Measurements from ENCODE around the gene AP2A2.
A peak's percentile ranks its signal among the peaks of the same experiment; 100 is the strongest.

The AP2A2 gene

DNA sequence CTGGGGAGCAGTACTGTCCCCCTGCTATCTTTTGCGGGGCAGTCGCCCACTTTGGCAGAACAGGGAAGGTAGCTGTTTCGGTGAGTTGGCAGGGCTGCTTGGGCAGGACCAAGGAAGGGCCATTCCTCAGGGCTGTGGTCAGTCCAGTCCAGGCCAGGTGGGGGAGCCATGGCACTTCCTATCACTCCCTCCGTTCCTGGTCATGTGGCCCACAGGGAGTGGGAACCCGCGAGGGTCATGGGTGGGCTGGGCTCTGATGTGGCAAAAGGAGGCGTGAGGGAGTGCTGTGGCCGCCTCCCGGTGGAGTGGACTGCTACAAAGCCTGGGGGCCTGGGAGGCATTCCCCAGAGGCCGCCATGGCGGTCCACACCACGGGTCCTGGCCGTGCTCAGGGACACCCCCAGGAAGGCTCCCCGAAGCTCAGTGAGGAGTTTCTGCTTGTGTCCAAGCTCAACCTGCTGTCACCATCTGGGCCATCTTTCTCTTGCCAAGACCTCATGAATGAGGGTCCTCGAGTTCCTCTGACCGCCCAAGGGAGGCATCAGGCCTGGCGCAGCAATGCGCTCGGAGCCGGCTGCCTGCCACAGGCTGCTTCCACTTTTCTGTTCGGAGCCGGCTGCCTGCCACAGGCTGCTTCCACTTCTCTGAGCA is 27.0 kb upstream of the AP2A2 start:
- DNase-seq, result peak in 1 of 56 donors; percentile 35

DNA sequence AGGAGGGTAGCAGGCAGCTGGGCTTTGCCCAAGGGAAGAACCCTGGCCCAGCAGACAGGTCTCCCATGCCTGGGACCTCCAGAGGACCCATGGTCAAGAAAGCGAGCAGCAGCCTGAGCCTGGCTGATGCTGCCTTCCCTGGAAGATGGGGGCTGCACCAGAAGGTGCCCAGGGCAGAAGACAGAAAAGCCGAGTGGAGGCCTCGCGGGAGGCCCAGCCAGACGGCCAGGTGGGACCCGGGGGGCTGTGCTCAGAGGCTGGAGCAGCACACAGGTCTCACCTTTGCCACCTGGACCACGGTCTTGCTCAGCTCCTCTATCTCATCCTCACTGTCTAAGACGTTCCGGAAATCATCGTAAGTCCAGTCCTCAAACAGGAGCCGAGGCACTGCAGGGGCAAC is 25.9 kb upstream of the AP2A2 start:
- DNase-seq, result no peak

DNA sequence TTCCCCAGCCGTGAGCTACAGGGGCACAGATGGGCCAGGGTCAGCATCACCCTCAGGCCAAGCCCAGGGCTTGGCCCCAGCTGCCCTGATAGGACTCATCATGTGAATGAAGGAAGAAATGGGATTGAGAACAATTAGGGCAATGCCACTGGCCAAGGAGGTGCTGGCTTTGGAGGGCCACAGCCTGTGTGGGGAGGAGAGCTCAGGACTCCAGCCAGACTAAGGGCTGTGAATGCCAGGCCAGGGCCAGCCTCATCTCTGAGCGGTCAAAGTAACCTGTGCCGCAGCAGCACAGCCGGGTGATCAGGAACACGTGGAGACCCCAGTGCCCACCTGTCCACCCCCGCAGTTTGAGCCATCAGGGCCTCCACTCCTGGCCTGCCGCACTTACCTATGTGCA is 25.1 kb upstream of the AP2A2 start:
- DNase-seq, result no peak

DNA sequence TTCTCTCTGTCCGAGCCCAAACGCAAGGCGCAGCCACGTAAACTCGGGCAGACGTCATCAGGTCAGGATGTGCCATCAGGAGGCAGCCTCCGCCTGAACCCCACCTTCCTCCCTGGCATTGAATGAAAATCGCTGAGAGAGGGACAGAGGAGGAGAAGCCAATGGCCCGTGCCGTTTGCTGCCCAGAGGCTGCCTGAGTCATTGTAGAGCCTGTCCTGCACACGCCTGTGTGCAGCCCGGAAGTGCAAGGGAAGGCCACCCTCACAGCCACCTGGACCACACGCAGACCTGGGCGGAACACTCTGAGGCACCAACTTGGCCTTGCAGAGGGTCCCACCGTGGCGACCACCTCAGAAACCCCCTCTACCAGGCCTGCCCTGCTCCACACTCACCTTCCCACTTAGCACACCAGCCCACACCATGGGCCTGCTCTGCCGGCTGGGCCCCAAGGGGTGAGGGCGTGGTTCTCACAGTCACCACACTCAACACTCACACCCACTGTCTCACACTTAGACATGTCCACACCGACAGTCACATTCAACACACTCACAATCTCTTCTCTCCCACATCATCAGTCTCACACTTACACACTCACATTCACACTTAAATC is 24.1 kb upstream of the AP2A2 start:
- no peak for DNase-seq

DNA sequence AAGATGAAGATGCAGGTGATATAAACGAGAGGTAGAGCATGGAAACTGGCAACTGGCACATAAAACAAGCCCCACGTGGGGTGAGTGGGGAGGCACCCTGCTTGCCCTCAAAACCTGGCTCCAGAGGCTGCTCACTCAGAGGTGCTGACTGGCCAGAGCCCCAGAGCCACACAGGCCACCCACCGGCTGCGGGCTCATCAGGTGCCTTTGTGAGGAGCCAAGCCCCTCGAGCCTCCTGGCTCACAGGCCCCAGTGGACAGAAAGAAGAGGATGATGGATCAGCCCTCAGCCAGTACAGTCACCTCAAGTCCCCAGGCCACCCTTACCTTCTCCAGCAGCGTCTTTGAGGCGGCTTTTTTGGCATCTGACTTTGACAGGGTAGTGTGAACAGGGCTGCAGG is 21.3 kb upstream of the AP2A2 start:
- DNase-seq, result no peak

DNA sequence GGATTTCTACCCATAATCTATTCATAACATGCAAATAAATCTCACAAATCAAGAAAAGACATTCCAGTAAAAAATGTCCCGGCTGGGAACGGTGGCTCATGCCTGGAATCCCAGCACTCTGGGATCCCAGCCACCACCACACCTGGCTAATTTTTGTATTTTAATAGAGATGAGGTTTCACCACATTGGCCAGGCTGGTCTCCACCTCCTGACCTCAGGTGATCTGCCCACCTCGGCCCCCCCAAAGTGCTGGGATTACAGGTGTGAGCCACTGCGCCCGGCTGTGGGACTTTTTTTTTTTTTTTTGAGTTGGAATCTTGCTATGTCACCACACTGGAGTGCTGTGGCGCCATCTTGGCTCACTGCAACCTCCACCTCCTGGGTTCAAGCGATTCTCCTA is 19.7 kb upstream of the AP2A2 start:
- no peak for DNase-seq

DNA sequence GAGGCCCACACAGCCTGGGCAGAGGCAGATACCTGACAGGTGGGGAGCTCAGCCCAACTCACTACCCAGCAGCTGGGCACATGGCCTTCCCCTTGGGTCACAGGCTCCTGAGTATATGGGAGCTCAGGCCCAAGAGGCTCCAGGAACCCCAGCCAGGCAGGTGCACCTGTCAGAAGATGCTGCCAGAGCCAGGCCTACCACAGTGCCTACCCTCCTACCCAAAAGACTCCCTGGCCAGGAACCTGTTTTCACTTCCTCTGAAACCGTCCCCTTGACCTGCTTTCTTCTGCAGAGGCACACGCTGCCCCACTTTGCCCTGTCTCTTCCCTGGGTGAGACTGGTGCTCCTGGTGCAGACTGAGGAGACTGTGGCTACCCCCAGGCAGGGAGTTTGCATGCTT is 18.0 kb upstream of the AP2A2 start:
- no peak for DNase-seq

DNA sequence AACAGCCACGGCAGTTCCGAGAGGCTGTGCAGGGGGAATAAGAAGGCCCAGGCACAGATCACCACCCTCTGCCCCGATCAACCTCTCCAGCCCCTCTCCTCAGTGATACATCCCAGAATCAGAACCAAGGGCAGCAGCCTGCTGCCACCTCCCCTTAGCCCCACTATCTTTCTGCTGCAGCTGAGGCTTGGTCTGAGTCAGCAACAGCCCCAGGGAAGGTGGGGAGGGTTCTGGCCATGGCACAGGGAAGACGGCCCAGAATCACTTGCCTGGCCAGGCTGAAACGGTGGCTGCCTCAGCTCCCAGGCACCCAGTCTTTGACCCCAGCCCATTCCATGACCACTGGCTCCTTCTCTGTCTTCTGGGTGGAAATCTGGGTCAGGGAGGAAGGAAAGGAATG is 17.4 kb upstream of the AP2A2 start:
- DNase-seq, result no peak

DNA sequence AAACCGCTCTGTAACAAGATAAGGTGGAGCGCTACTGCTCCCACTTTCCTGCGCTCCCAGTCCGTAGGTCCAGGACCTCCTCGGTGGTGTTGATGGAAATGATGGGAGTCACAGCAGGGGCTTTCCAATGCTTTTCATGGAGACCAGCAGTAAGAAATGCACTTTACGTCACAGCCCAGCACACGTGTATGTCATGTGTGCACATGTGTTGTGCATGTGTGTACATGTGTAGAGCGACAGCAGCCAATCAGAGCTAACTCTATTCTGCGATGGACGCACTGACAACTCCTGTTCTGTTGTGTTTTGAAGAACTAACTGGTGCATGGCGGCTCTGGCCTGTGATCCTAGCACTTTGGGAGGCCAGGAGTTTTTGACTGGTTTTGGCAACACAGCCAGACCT is 16.3 kb upstream of the AP2A2 start:
- no peak for DNase-seq

DNA sequence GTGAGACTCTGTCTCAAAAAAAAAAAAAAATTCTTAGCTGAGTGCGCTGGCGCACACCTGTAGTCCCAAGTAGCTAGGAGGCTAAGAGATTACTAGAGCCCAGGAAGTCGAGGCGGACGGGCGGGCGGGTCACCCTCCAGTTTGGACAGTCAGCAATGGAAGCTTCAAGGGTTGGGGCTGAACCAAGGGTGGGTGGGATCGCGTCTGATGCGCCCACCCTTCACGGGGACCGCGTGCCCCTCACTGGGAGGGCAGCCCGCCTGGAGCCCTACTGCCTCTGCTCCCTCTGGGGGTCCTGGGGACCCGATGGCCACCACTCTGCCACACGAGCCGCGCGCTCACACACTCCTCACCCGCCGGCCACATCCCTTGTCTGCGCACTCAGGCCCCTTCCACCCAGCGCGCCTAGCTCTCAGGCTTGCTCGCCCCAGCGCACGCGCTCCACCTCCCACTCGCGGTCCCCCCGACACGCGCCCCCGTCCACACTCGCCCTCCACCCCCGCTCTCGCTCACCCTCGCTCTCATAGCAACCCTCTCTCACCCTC is 15.6 kb upstream of the AP2A2 start:
- DNase-seq, result no peak

DNA sequence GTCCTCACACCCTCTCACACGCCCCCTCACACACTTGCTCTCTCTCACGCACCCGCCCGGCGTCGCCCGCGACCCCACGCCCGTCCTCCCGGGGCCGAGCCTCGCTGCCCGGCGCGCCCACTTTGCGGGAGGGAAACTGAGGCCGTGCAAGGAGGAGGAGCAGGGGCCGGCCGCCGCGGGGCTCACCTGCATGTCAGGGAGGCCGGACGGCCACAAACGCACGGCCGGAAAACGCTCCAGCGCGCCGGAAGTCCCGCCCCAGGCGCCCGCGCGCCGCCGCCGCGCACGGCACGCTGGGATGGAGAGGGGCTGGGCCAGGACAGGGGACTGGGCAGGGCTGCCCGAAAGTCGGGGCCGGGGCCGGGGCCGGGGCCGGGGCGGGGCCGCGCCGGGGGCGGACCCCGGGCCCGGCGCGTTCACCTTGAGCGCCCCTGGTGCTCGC is 15.1 kb upstream of the AP2A2 start, which contains the start of gene CHID1:
Gene CHID1 (minus strand): TSS at position 222 of the 442 bp plus-strand sequence. CDS start 5,994 bp downstream, outside the sequence.
- peak in 53 of 56 donors; percentile 23 to 90 (median 78) for DNase-seq

DNA sequence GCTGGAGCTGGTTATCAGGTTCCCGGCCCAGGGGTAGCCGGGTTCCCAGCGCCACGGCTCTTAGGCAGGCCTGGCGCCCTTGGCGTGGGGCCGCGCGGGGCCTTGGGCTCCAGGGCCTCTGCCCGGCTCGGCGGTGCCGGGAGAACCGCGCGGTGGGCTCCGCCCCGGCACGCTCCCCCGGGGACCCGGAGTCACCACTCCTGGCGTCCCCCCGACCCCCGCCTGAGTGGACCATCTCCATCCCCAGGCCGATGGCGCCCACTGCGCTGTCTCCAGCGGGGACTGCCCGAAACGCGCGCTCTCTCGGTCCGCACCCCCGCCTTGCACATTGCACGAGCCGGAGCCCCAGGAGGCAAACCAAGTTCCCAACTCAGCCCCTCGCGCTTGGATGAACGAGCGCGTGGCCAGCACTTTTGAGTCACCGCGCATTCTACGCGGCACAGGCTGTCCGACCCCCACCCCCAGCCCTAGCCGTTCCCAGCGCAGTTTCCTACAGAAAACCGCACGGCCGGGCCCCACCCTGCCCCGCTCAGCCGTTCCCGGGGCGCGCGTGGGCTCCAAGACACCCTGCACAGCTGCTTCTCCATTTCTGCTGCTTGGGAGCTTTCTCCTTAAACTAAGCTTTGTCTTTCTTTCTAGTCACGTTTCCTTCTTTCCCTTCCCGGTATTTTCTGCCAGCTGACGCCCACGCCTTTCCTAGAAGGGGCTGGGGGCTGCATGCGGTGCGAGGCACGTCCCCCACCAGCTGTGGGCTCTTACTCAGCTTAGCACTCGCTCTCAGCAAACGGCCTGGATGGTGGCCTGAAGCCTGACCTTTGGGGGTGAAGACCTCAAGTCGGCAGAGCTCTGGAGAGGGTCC is 14.4 kb upstream of the AP2A2 start:
- DNase-seq, result peak in 7 of 56 donors; percentile 21 to 53 (median 34)

DNA sequence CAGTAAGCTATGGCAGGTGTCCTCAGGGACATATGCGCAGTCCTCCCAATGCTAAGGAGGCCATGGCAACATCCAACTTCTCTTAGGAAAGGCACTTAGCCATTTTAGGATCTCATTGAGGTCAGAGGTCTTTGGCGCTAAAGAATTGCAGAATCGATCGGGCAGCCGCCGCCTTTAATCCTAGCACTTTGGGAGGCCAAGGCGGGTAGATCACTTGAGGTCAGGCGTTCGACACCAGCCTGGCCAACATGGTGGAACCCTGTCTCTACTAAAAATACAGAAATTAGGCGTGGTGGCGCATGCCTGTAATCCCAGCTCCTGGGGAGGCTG is 13.8 kb upstream of the AP2A2 start:
- no peak for DNase-seq

DNA sequence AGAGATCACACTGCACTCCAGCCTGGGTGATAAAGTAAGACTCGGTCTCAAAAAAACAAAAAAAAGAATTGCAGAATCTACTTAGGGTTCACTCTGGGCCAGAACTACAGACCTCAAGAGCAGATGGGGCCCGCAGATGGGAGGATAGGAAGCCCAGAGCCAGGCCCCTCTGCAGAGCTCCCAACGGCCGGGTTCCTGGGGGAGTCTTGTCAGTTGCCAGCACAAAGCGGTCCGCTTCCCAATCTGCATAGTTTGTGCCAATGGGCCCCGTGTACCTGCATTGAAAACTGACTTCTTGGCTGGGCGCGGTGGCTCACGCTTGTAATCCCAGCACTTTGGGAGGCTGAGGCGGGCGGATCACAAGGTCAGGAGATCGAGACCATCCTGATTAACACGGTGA is 13.4 kb upstream of the AP2A2 start:
- no peak for DNase-seq

DNA sequence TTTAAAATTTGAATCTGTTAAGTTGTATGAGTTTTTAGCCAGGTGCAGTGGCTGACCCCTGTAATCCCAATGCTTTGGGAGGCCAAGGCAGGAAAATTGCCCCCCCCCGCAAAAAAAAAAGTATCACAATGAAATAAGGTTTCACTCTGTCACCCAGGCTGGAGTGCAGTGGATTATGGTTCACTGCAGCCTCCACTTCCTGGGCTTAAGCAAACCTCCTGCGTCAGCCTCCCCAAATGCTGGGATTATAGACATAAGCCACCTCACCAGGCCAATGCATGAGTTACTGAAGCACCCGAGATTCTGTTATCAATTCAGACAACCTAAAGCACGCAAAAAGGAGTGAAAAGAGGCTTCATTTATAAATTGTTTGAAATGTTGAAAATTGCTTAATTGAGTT is 12.6 kb upstream of the AP2A2 start:
- DNase-seq, result no peak

DNA sequence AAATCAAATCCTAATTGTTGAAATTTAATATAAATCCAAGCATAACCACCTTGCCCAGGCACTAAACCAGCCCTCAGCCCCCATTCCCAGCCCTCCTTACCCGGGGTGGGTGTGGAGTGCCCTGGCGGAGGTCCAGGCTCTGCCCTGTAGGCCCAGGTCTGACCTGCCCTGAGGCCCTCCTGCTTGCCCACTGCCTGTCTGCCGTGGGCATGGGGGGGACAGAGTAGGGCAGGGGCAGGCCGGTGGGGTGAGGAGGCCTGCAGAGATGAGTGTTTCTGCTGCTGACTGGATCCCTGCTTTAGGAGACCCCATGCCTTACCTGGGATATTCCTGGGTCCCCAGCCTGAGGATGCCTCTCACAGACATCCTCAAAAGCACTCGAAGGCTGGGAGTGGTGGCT is 11.5 kb upstream of the AP2A2 start:
- DNase-seq, result no peak

DNA sequence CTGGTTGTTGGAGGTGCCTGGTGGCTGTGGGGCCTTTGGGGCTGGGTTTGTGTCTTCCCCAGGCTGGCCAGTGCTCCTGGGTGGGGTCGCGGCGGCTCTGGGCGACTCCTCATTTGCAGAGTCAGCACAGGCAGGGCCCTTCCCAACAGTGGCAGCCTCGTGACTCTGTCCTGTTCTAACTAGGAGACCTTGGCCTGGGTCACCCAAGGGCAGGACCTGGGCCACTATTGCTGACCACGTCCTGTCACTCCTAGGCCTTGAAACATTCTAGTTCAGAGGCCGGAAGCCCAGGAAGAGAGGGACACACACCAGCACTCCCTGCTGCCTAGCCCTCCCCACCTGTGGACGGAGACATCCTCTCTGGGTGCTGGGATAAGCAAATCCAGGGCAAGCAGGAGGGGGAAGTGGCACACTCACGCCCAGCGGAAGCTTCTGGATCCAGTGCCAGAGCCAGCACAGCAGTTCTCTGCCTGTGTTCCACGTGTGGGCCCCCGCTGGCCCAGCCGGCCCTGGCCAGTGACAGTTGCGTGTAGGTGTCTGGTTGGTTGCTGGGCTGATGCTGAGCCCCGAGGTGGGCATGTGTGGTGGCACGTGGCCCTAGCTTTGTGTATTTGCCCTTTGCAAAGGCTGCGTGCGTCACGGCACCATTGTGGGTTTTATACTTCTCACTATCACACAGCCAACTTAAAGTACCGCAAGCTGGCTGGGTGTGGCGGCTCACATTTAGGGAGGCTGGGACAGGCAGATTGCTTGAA is 10.7 kb upstream of the AP2A2 start:
- DNase-seq, result peak in 8 of 56 donors; percentile 15 to 33 (median 21)

DNA sequence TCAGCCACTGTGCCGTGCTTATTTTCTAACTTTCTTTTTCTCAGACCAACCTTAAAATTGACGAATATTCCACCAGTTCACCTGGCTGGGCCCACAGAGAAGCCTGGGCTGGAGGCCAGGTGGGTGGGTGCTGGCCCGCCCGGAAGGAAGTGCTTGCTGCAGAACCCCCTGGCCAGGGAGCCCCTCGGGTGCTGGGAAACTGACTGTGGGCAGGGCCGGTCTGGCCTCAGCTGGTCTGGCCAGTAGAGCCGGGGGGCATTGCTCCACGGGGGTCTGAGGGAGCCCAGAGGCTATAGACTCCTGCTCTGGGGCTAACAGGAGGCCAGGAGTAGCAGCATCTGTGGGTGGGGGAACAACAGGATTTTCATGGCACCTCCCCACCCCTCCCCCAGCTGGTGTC is 8.2 kb upstream of the AP2A2 start:
- DNase-seq, result no peak

DNA sequence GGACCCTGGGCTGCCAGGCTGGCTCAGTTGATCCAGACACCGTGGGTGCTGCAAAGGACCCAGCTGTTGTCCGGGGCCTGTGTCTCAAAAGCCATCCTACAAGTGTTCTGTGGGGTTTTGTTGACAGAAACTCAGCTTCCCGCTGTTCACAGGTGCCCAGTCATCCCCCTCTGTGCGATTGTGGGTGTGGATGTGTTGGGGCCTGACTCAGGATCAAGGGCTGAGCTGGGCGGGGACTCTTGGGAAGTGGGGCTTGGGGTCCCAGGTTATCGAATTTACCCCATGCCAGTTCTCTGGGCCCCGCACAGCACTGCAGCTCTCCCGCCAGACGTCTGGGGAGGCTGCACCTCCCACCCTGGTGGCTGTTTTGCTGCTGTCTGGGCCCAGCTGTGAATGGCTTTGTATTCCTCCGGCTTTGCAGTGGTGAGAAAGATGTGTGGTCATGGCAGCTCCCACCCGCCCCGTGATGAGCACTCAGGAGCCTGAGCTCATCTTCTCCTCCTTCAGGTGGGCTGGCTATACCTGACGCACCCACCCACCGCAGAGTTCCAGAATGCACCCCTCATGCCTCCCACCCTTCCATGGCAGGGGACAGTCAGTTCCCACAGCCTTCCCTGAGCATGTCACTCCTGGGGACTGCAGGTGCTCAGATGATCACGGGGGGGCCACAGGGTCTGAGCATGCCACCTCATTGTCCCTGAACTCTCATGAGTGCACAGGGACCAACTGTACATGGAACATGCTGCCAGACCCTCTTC is 3.6 kb upstream of the AP2A2 start:
- DNase-seq, result no peak

DNA sequence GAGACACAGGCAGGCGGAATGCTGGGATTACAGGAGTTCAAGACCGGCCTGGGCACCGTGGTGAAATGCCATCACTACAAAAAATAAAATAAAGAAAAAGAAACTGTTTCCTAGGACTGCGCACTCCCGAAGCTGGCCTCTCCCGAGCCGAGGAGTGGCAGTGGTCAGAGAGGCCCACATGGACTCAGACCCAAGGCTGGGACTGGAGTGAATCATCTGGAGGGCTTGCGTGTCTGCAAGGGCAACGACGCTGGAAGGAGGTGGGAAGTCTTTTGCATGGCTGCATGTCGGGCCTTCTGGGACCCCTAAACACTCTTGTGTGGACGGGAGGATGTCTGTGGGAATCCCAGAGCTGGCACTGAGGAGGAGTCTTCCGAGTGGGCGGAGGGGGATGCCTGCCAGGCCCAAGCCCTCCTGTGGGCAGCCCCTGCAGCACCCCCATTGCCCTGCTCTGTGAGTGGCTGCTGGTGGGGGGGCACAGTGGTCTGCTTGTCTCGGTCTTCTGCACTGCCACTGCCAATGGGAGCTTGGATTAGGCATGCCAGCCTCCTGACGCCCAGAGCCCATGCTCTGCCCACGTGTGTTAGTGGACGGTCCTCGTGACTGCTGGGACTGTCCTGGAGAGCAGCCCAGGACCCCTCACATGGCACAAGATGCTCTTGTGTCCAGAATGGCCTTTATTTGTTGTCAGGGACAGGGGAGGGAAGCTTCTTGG is 1.8 kb upstream of the AP2A2 start:
- DNase-seq, result peak in 13 of 56 donors; percentile 14 to 61 (median 30)

Data from nucleus accumbens (tissue), 56 donors.